Muscle layer of colon (tissue), 2 donors: ENCODE results near the gene CARNS1.

ENCODE experiments used
- H3K27ac ChIP-seq: one replicate; pipeline ENCODE4 v1.7.0; 2013; ENCODE audit warnings: low read depth, mild to moderate bottlenecking, low read length, moderate library complexity
- H3K27me3 ChIP-seq, 2 donors: one replicate each; pipeline ENCODE4 v1.7.0; 2013; ENCODE audit warnings: low read length in 2 of 2, mild to moderate bottlenecking in 2 of 2; ENCODE audit not compliant: insufficient read depth in 2 of 2, control insufficient read depth in 1 of 2
- H3K36me3 ChIP-seq: one replicate; pipeline ENCODE4 v1.7.0; 2013; ENCODE audit warnings: mild to moderate bottlenecking, low read length; ENCODE audit not compliant: insufficient read depth
- H3K4me1 ChIP-seq: one replicate; pipeline ENCODE4 v1.7.0; 2013; ENCODE audit warnings: mild to moderate bottlenecking, low read length; ENCODE audit not compliant: insufficient read depth
- H3K4me3 ChIP-seq, 2 donors: one replicate each; pipeline ENCODE4 v1.7.0; 2013; ENCODE audit warnings: low read length in 2 of 2, low read depth in 1 of 2, mild to moderate bottlenecking in 1 of 2, moderate library complexity in 1 of 2
- H3K9ac ChIP-seq: one replicate; pipeline ENCODE4 v1.7.0; 2013; ENCODE audit warnings: low read length
- H3K9me3 ChIP-seq: one replicate; pipeline ENCODE4 v1.7.0; 2013; ENCODE audit warnings: mild to moderate bottlenecking, low read length
- donor health status: abdominal sarcoma.
- donor health status: Adenocarcinoma of cecum.

CARNS1 gene

DNA sequence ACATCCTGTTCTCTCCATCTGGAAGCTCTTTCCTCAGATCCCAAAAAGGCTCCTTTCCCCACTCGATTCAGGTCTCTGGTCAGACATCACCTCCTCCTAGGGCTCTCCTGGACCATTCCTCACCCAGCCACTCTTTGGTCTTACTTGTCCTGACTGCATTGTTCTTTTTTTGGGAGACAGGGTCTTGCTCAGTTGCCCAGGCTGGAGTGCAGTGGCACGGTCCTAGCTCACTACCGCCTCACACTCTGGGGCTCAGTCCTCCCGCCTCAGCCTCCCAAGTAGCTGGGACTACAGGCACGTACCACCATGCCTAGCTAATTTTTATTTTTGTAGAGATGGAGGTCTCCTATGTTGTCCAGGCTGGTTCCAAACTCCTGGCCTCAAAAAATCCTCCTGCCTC is 30.0 kb downstream of the CARNS1 start:
- no peaks in the 10 kb centered on the region for H3K9me3 ChIP-seq
- no peak overlapping the region for H3K27ac ChIP-seq
- H3K36me3 ChIP-seq, result peaks cover 10% of the 10 kb centered on the region
- no peaks in the 10 kb centered on the region for H3K27me3 ChIP-seq
- no peak overlapping the region for H3K9ac ChIP-seq
- H3K4me3 ChIP-seq, result no peak overlapping the region
- peaks cover 16% of the 10 kb centered on the region for H3K4me1 ChIP-seq

DNA sequence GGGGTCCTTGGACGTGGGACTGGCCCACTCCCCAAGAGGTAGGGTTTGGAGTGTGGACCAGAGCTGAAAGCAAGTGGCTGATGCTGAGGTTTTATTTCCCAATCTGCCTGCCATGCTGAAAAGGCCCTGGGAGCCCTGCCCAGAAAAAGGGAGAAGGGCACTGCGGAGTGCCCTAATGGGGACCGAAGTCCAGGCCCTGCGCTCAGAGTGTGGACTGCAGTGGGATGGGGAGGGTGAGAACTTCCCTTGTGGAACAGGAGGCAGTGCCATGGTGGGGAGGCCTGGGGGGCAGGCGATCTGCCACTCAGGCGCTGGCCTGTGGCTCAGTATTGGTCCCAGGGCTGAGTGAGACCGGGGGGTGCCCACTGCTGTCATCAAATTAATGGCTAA is 32.7 kb downstream of the CARNS1 start:
- Histone ChIP-seq H3K4me1 (peaks cover 5% of the 10 kb centered on the region), H3K36me3 (no peaks in the 10 kb centered on the region), H3K9me3 (no peaks in the 10 kb centered on the region), H3K27ac (no peak overlapping the region), H3K9ac (no peak overlapping the region), H3K4me3 (no peak overlapping the region), H3K27me3 (no peaks in the 10 kb centered on the region)

DNA sequence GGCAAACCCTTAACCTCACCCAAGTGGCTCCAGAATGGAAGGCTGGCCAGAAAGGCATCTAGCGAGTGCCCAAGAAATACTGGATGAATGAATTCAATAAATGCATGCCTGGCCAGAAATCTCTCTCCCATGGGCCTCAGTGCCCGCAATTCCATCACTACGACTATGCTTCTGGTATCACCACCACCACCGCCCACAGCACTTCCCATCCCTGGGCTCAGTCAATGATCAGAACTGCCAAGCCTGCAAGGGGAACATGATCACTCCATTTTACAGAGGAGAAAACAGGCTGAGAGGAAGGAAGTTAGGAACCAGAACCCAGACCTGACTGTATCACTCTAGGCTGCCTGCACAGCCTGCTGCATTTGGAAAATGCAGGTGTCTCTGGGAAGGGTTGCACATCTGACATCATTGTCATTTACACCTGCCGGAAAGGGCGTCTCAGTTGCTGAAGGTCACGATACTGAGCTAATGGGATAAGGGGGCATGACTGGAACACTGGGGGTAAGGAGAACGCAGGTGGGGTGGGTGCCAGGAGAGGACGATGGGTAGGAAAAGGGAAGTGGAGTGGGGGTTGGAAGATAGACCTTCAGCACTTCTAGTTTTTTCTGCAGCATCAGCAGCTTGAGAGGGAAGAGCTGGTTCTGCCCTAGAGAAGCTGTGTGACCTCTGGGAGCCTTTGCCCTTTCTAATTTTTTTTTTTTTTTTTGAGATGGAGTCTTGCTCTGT is 33.8 kb downstream of the CARNS1 start:
- no peak overlapping the region for H3K4me3 ChIP-seq
- H3K9ac ChIP-seq, result no peak overlapping the region
- peaks cover 4% of the 10 kb centered on the region for H3K4me1 ChIP-seq
- H3K27ac ChIP-seq, result no peak overlapping the region
- H3K27me3 ChIP-seq, result no peaks in the 10 kb centered on the region
- H3K36me3 ChIP-seq, result no peaks in the 10 kb centered on the region
- H3K9me3 ChIP-seq, result no peaks in the 10 kb centered on the region

DNA sequence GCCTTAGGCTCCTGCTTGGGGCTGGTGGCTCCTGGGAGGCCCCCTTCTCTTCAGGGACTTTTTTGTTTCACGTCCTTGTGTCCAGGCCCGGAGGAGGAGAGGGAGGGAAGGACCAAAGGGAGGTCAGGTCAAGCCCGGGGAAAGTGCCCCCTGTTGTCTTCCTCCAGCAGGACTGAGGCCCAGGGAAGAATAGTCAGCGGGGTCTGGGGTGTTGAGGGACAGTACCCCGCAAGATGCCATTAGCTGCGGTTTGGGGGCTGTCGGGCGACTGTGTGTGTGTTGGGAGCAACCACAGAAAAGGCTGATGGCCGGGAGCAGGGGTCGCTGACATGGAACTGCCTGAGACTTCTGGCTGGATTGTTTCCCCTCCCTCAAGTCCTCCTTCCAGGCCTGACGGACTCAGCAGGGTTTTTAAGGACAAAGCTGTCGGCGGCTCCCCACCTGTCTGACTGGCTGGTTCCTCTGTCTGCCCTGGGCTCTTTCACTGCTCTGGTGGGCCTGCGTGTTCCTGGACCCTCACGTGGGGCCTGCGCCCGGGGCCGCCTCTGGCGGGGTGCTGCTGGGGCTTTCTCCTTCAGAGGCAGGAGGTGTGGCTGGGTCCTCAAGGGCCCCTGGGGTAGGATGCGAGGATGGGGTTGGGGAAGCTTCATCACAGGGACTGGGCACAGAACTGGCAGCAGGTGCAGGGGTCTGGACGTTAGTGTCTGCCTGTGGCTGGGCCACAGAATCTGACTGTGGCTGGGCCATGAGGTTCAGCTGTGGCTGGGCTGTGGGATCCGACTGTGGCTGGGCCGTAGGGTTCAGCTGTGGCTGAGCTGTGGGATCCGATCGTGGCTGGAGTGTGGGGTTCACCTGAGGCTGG is 35.5 kb downstream of the CARNS1 start:
- no peak overlapping the region for H3K27ac ChIP-seq
- no peaks in the 10 kb centered on the region for H3K36me3 ChIP-seq
- no peaks in the 10 kb centered on the region for H3K9me3 ChIP-seq
- H3K9ac ChIP-seq, result no peak overlapping the region
- no peaks in the 10 kb centered on the region for H3K4me1 ChIP-seq
- no peak overlapping the region for H3K4me3 ChIP-seq
- H3K27me3 ChIP-seq, result no peaks in the 10 kb centered on the region

DNA sequence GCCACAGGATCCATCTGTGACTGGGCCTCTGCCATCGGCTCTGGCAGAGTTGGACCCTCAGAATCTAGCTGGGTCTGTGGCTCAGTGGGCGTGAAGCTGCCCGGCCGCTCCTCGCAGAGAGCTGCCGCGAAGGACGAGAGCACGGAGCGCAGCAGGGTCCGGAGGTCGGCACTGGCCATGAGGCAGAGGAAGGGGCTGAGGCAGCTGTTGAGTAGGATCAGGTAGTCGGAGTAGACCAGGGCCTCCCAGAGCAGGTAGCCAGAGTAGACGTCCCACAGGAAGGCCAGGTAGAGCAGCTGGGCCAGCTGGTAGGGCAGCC is 36.1 kb downstream of the CARNS1 start:
- Histone ChIP-seq H3K9me3 (no peaks in the 10 kb centered on the region), H3K27me3 (no peaks in the 10 kb centered on the region), H3K4me1 (no peaks in the 10 kb centered on the region), H3K36me3 (no peaks in the 10 kb centered on the region), H3K27ac (no peak overlapping the region), H3K9ac (no peak overlapping the region), H3K4me3 (no peak overlapping the region)

DNA sequence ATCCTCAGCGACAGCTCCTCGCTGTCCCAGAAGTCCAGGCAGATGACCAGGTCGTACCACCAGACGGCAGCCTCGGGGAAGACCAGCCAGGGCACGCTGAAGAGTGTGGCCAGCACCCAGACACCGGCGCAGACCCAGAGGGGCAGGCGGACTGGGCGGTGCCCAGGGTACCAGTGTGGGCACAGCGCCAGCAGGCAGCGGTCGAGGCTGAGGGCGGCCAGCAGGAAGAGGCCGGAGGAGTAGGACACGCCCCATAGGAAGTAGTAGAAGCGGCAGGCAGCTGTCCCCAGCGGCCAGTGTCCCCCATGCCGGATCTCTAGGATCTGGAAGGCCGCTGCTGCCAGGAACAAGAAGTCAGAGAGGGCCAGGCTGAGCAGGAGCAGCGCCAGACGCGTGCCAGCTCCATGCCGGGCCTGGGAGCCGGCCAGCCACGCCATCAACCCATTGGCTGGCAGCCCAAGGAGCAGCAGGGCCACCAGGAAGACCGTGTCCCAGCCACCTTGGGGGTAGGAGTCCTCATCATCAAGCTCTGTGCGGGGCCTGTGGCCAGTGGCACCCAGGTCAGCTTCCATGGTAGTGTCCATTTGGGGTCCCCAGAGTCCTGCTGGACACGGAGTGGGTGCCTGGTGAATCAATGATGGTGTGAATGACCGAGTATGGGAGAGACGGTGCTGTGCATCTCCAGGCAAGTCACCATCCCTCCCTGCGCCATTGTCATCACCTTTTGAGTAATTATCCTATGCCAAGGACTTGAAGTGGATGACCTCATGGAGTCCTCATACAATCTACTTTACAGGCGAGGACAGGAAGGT is 36.9 kb downstream of the CARNS1 start, which contains the start of gene GPR152:
TSS of gene GPR152 (minus strand) at position 589 of the 812 bp plus-strand sequence. CDS start at position 584, 5 bp downstream.
- Histone ChIP-seq H3K4me1 (no peaks in the 10 kb centered on the region), H3K27me3 (no peaks in the 10 kb centered on the region), H3K27ac (no peak within 1 kb of the TSS), H3K4me3 (no peak within 1 kb of the TSS), H3K9ac (no peak within 1 kb of the TSS), H3K9me3 (no peaks in the 10 kb centered on the region), H3K36me3 (no peaks in the 10 kb centered on the region)

DNA sequence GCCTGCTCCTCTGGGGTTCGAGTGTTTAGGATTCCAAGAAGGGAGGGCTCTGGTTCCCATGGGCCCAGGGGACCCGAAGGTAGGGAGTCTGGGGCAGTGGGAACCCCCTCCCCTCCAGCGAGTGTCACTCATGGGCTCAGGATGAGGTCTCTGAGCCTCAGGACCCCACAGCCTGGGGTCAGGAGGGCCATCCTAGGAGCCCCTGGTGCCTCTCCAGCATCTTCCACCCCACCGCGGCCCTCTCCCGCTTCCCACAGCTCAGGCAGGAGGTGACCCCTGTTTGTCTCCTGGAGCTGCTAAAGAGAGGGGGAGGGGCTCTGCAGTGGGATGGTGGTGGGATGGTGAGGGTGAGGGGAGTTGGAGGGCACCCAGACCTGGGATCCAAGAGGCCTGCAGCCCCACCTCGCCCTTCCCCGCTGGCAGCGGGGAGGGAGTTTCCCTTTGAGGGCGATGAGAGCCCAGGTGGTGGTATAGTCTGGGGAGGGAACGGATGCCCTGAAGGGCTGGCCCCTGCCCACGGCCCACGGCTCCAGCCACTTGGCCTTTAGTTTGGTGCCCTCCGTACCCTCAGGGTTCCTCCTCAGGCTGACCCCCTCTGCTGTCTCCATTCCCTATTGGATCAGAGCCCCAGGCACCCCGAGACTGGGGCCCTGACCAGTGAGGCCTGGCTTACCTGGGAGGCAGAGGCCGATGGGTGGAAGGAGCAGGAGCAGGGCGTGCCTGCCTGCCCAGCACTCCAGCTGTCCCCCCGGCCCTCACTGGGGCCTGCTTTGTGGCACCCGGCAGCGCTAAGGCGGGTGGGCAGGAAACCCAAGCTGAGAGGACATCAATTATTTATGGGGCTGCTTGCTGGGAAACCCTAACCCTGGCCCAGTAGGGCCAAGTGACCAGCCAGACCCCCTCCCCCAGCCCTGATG is 38.6 kb downstream of the CARNS1 start:
- Histone ChIP-seq H3K4me1 (no peaks in the 10 kb centered on the region), H3K27me3 (no peaks in the 10 kb centered on the region), H3K36me3 (no peaks in the 10 kb centered on the region), H3K9me3 (no peaks in the 10 kb centered on the region), H3K27ac (no peak overlapping the region), H3K9ac (no peak overlapping the region), H3K4me3 (no peak overlapping the region)

DNA sequence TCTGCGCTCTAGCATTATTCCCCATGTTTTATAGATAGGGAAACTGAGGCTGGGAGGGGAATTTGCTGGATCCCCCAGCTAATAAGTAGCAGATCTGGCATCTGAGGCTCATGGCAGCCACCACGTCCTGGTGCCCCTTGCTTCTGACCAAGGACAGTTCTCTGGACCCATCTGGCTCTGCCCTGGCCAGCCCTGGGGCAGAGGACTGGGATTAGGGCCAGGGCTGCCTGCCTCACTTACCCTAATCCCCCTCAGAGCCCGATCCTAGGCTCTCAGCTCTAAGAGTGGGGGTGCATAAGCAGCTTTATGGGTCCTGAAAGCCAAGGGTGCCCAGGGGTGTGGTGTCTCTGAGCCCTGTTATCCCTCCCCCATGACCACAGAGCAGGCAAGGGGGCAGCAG is 39.6 kb downstream of the CARNS1 start, which contains the start of gene CABP4:
TSS of gene CABP4 (plus strand) at position 301 of the 400 bp plus-strand sequence. CDS start at position 371, 70 bp downstream.
- Histone ChIP-seq H3K36me3 (no peaks in the 10 kb centered on the region), H3K27me3 (no peaks in the 10 kb centered on the region), H3K27ac (no peak within 1 kb of the TSS), H3K4me1 (no peaks in the 10 kb centered on the region), H3K9me3 (no peaks in the 10 kb centered on the region), H3K9ac (no peak within 1 kb of the TSS), H3K4me3 (no peak within 1 kb of the TSS)

DNA sequence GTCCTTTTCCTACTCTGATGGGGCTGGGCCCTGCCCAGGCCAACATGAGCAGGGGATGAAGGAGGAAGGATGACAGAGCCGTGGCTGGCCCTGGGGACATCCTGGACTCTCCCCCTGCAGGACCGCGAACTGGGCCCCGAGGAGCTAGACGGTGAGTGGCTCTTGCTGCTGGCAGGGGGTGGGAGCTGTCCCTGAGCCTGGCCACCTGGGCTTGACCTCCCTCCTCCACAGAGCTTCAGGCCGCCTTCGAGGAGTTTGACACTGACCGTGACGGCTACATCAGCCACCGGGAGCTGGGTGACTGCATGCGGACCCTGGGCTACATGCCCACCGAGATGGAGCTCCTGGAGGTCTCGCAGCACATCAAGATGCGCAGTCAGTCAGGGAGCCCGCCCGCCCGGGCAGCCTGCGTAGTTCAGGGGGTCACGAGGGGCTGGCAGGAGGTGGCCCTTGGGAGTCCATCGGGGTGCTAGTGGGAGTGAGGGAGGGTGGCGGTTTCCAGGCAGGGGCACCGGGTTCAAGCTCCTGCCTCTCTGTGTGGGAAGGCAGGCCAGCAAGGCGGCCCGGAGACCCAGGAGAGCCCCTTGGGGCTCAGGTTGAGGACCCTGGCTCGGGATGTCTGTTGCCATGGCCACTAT is 40.7 kb downstream of the CARNS1 start:
- Histone ChIP-seq H3K27ac (no peak overlapping the region), H3K27me3 (no peaks in the 10 kb centered on the region), H3K36me3 (no peaks in the 10 kb centered on the region)

DNA sequence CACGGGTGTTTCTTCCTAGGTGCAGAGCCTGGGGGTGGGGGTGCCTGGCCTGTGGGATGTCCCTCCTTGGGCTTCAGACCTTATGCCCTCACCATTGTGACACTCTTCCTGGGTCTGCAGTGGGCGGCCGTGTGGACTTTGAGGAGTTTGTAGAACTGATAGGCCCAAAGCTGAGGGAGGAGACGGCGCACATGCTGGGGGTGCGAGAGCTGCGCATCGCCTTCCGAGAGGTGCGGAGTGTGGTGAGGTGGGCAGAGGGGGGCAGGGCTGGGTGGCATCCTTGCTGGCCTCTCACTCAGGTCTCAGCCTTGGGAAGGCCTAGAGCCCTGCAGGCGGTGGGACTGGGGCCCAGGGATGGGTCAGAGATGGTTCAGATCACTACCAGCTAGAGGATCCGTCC is 42.0 kb downstream of the CARNS1 start:
- Histone ChIP-seq H3K36me3 (no peaks in the 10 kb centered on the region), H3K27me3 (no peaks in the 10 kb centered on the region), H3K4me1 (no peaks in the 10 kb centered on the region), H3K27ac (no peak overlapping the region), H3K4me3 (no peak overlapping the region), H3K9me3 (no peaks in the 10 kb centered on the region), H3K9ac (no peak overlapping the region)

More for the DNA sequence above, 40.7 kb downstream of the CARNS1 start:
- Histone ChIP-seq H3K9ac (no peak overlapping the region), H3K4me1 (no peaks in the 10 kb centered on the region), H3K9me3 (no peaks in the 10 kb centered on the region), H3K4me3 (no peak overlapping the region)
